Left lung (tissue), 10 donors: Measurements from ENCODE around the gene JPH3. TPM values are rescaled to one million over a fixed set of nuclear protein-coding genes. Genes with fewer than 3 reads are reported as not detected.
A peak's percentile ranks its signal among the peaks of the same experiment; 100 is the strongest.

Experiments used
- ATAC-seq: fragments of 200-7000 bp; cut with Tn5 transposase; one replicate; pipeline ENCODE4 v1.9.1; 2020; ENCODE audit warnings: moderate library complexity
- DNase-seq, 4 donors: peaks; one replicate each; pipeline ENCODE4 v3.0.0-alpha.2; 2013 to 2020
- H3K27ac ChIP-seq, 2 donors: fragments of 200-600 bp; sonication (generic) in 1 of 2; one replicate each; pipeline versions ENCODE4 v1.5.0 to v1.8.0; 2020 to 2021
- H3K27me3 ChIP-seq, 2 donors: fragments of 200-600 bp; sonication (generic) in 1 of 2; one replicate each; pipeline versions ENCODE4 v1.5.0 to v1.8.0; 2020 to 2021
- H3K36me3 ChIP-seq, 2 donors: fragments of 200-600 bp; sonication (generic) in 1 of 2; one replicate each; pipeline versions ENCODE4 v1.5.0 to v1.8.0; 2020 to 2021
- H3K4me1 ChIP-seq, 2 donors: fragments of 200-600 bp; one replicate each; pipeline ENCODE4 v1.8.0; 2021
- H3K4me3 ChIP-seq, 2 donors: fragments of 200-600 bp; sonication (generic) in 1 of 2; one replicate each; pipeline versions ENCODE4 v1.5.0 to v1.8.0; 2020 to 2021; ENCODE audit warnings: mild to moderate bottlenecking in 1 of 2
- H3K9me3 ChIP-seq, 2 donors: fragments of 200-600 bp; sonication (generic) in 1 of 2; one replicate each; pipeline versions ENCODE4 v1.5.0 to v1.8.0; 2020 to 2021
- intact Hi-C, 2 donors: fragments of 100-400 bp; cut with DNase I; formaldehyde crosslinking; loops; one replicate each; pipeline versions ENCODE4 v1.11.2 to v1.14.2; 2022
- polyA plus RNA-seq, 6 donors: library from polyadenylated mRNA; unstranded; fragments of 120-200 nt; gene quantifications; one replicate each; pipeline ENCODE4 v1.2.1, GENCODE V29; 2013; ENCODE audit not compliant: insufficient read length in 6 of 6
- total RNA-seq, 2 donors: library from RNA; stranded (reverse); fragmentation: NEBNext Ultra II Directional; extraction: Animal tissue kit (Norgen Biotek cat#: 25700); gene quantifications; one replicate each; pipeline ENCODE4 v1.2.1, GENCODE V29; 2021
- TF ChIP-seq, protein P1 (sequence below), 2 donors: fragments of 200-600 bp; sonication (generic) in 1 of 2; IDR thresholded peaks; one replicate each; pipeline versions ENCODE4 v1.5.0 to v1.8.0; 2021; ENCODE audit warnings: antibody characterized with exemption in 2 of 2
- donor health status: DM: no; HTN: yes; CAD: no.
- donor health status: DM: no; HTN: no; CAD: no.

The JPH3 gene
- total and polyA plus RNA-seq, 8 donors = 0.06 to 2.5 (median 1.2) TPM; not detected in 1

DNA sequence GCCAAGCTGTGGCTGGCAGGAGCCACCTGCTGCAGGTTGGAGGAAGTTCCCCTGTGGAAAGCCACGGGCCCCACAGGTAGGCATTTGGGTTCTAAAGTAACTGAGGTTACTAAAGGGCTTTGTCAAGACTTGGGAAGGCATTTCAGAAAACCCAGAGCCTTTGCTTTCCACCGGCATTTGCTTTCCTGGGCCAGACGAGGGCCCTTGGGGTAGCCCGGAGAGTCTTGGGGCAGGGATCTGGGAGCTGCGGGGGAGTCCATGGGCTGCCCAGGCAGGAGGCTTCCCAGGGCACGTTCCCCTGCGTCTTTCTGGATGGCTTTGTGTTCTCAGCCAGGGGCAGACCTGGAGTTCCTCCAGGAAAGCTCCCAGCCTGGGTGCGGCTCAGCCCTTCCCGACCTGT, 43.5 kb downstream of the JPH3 start:
- H3K4me3 ChIP-seq = no peak overlapping the region
- ATAC-seq (no peak), DNase-seq (peak in 1 of 4 donors; percentile 42)
- peaks cover 0 to 51% of the 10 kb centered on the region in 2 donors for H3K27me3 ChIP-seq
- no peak overlapping the region for H3K27ac ChIP-seq
- H3K4me1 ChIP-seq = no peaks in the 10 kb centered on the region
- intact Hi-C loops = no loop called here
- H3K36me3 ChIP-seq = no peaks in the 10 kb centered on the region
- TF ChIP-seq, protein P1, sequence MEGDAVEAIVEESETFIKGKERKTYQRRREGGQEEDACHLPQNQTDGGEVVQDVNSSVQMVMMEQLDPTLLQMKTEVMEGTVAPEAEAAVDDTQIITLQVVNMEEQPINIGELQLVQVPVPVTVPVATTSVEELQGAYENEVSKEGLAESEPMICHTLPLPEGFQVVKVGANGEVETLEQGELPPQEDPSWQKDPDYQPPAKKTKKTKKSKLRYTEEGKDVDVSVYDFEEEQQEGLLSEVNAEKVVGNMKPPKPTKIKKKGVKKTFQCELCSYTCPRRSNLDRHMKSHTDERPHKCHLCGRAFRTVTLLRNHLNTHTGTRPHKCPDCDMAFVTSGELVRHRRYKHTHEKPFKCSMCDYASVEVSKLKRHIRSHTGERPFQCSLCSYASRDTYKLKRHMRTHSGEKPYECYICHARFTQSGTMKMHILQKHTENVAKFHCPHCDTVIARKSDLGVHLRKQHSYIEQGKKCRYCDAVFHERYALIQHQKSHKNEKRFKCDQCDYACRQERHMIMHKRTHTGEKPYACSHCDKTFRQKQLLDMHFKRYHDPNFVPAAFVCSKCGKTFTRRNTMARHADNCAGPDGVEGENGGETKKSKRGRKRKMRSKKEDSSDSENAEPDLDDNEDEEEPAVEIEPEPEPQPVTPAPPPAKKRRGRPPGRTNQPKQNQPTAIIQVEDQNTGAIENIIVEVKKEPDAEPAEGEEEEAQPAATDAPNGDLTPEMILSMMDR (IDR thresholded peaks at IDR 0.05) = no peak
- H3K9me3 ChIP-seq = no peaks in the 10 kb centered on the region

DNA sequence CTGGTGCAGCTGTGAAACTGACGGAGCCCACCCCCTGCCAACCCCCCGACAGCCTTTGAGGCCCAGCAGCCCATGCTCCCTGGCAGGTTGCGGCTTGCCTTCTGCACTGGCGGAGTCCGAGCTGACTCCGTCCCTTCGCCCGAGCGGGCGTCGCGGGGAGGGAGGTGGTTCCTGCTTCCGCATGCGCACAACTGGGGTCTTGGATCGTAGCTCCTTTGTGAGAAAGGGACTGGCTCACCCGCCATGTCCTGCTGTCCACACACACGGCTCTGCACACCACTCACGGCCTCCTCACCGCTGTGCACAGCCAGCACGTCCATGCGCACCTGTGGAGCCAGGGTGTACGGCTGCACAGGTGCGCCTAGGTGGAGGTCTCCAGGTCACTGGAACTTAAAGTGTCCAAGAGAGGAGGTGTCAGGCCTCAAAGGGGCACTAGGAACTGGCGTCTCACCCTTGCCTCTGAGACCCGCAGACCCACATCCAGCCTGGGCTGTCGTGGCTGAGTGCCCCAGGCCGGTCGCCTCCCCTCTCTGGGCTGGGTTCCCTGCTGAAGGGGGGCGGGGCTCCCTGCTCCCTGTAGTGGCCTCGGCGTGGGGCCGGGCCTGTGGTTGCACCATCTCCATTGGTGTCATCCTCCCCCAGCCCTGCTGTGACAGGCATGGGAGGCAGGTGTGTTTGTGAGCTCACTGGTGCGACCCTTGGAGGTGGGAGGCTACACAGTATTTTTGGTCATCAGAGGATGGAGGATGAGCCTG, 45.3 kb downstream of the JPH3 start:
- H3K27me3 ChIP-seq = peaks cover 0 to 34% of the 10 kb centered on the region in 2 donors
- peak in 1 of 4 donors; percentile 75 for DNase-seq
- no peaks in the 10 kb centered on the region for H3K36me3 ChIP-seq
- H3K4me3 ChIP-seq = no peak overlapping the region
- TF ChIP-seq, protein P1 (IDR thresholded peaks at IDR 0.05) = no peak
- no peak for ATAC-seq
- intact Hi-C loops = no loop called here
- no peaks in the 10 kb centered on the region for H3K9me3 ChIP-seq
- H3K27ac ChIP-seq = no peak overlapping the region
- no peaks in the 10 kb centered on the region for H3K4me1 ChIP-seq

DNA sequence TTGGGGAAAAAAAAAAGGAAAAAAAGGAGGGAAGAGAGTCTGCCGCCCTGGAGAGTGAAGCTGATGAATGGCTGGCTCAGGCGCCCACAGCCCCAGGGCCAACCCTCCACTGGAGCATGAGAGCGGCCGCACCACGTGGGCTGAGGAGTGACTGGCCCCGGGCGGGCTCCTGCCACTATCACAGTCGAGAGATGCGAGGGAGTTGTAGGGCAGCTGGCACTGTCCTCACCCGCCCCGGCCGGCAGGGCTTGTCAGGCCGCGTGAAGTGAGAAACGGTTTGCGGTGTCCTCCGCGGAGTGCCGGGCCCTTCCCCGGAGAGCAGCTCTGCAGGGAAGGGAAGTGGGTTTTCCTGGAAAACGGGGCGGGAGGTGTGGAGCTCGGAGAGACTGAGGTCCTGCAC, 45.9 kb downstream of the JPH3 start:
- intact Hi-C loops = no loop called here
- H3K27ac ChIP-seq = no peak overlapping the region
- TF ChIP-seq, protein P1 (IDR thresholded peaks at IDR 0.05) = no peak
- H3K4me1 ChIP-seq = no peaks in the 10 kb centered on the region
- H3K9me3 ChIP-seq = no peaks in the 10 kb centered on the region
- peaks cover 0 to 32% of the 10 kb centered on the region in 2 donors for H3K27me3 ChIP-seq
- no peak for ATAC-seq
- H3K36me3 ChIP-seq = no peaks in the 10 kb centered on the region
- no peak overlapping the region for H3K4me3 ChIP-seq
- DNase-seq = peak in 1 of 4 donors; percentile 74

DNA sequence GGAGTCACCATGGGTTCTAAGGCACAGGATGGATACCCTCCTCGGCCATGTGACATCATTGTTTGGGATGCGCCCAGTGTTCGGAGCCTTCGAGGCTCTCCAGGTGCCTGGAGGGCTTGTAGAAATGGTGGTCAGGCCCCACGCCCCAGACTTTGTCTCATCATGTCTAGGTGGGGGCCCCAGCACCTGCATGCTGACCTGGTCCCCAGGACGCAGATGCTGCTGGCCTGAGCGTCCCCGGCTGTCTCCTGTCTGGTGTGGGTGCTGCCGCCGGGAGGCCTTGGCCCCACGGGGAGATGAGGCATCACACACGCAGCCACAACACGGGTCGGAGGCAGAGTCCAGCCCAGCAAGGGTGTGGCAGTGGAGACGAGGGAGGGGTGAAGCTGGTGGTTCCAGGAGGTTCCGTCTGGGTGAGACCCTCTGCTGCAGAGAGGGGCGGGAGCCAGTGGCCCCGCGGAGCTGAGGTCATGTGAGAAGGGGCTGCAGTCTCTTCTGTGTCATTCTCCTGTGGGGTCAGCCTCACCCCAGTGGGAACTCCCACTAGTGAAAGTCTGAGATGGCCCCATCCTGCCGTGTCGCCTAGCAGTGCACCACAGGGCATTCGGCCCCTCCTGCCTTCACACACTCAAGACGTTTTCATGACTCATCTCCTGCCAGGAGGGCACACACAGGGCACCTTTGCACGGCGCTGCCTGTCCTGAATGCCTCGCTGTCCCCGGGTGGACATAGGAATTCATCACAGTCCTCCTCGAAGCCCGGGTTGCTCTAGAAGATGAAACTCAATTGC, 46.6 kb downstream of the JPH3 start:
- intact Hi-C loops = no loop called here
- DNase-seq = peak in 1 of 4 donors; percentile 66
- no peak for ATAC-seq
- Histone ChIP-seq H3K4me3 (no peak overlapping the region), H3K4me1 (no peaks in the 10 kb centered on the region), H3K27ac (no peak overlapping the region), H3K36me3 (no peaks in the 10 kb centered on the region), H3K9me3 (no peaks in the 10 kb centered on the region), H3K27me3 (peaks cover 0 to 32% of the 10 kb centered on the region in 2 donors)
- TF ChIP-seq, protein P1 (IDR thresholded peaks at IDR 0.05) = no peak

DNA sequence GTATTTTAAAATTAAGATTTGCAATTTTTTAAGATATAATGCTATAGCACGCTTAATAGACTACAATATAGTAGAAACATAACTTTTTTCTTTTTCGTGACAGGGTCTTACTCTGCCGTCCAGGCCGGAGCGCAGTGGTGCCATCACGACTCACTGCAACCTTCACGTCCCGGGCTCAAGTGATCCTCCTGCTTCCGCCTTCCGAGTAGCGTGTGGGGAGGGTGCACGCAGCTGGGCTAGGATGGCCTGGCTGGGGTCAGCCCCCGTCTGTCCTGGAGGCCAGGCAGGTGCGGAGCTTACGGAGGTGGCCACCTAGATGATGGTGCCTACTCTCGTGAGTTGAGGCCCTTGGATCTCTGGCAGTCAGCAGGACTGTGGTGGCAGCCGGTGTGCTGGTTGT, 50.1 kb downstream of the JPH3 start:
- intact Hi-C loops = no loop called here
- TF ChIP-seq, protein P1 (IDR thresholded peaks at IDR 0.05) = no peak

More for the DNA sequence above, 50.1 kb downstream of the JPH3 start:
- Histone ChIP-seq H3K27me3 (peaks cover 0 to 38% of the 10 kb centered on the region in 2 donors), H3K9me3 (no peaks in the 10 kb centered on the region), H3K4me3 (no peak overlapping the region), H3K4me1 (no peaks in the 10 kb centered on the region), H3K36me3 (no peaks in the 10 kb centered on the region), H3K27ac (no peak overlapping the region)
- ATAC-seq (no peak), DNase-seq (peak in 1 of 4 donors; percentile 68)
